ENCODE results near the gene ST6GALNAC3.

DNA sequence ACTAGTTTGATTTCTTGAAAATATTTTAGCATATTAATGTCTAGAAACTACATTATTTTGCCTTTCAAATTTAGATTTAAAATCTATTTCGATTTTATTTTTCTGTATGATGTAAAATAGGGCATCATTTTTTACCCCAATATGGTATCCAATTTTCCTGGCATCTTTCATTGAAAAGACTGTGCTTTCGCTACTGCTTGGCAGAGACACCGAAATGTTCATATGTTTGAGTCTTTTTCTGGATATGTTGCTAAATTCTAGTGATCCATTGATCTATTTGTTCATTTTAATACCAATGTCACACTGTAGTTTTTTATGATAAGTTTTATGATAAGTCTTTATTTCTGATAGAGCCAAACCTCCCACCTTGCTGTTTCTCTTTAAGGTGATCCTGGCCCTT lies 24.3 kb downstream of the ST6GALNAC3 start:
- TF ChIP-seq GATA2 (IDR thresholded peaks at IDR 0.05; ENCODE audit: low read depth, low read length) (no peak), GATA3 (IDR thresholded peaks at IDR 0.05; ENCODE audit: low read depth, low read length) (no peak)
